ENCODE measurements around the gene RPH3AL. TPM values are rescaled to one million over a fixed set of nuclear protein-coding genes. Genes with fewer than 3 reads are reported as not detected.

RPH3AL gene
- total RNA-seq, 1 experiment from 2014 or later, result 2.6 TPM

DNA sequence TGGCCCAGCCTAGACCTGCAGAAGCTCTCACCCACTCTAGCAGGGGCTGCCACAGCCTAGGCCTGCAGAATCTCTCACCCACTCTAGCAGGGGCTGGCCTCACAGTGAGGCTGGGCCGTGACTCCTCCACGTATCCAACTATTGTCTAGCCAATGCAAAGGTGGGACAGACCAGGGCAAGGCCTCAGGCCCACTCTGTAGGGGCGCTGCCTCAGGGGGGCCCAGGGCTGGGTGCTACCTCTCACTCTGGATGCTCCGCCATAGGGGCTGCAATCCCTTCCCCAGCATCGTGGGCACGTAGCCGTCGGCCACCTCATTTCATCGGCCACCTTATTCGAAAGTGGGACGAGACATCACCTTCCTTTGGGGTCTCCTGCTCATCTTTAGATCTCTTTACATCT, 51.7 kb downstream of the RPH3AL start:
- H3K36me3 ChIP-seq, result no peaks in the 10 kb centered on the region
- H3K4me3 ChIP-seq, result no peak overlapping the region
- H3K9me3 ChIP-seq (replicated peaks), result no peaks in the 10 kb centered on the region
- no peaks in the 10 kb centered on the region for H3K27me3 ChIP-seq
- H3K4me1 ChIP-seq, result no peaks in the 10 kb centered on the region
- no peak for DNase-seq
- H3K27ac ChIP-seq, result no peak overlapping the region

- no peak overlapping the region for H3K27ac ChIP-seq
- no peaks in the 10 kb centered on the region for H3K9me3 ChIP-seq (replicated peaks)
- H3K27me3 ChIP-seq, result no peaks in the 10 kb centered on the region
- H3K4me3 ChIP-seq, result no peak overlapping the region
- DNase-seq, result no peak
- H3K36me3 ChIP-seq, result no peaks in the 10 kb centered on the region
- no peaks in the 10 kb centered on the region for H3K4me1 ChIP-seq
These were observed 53.1 kb downstream of the RPH3AL start for GRCh38 chr17:299546-299945.

GRCh38 chr17:298791-299450, 53.7 kb downstream of the RPH3AL start:
- no peak for DNase-seq
- Histone ChIP-seq H3K9me3 (replicated peaks) (no peaks in the 10 kb centered on the region), H3K4me1 (no peaks in the 10 kb centered on the region), H3K4me3 (no peak overlapping the region), H3K27ac (no peak overlapping the region), H3K27me3 (no peaks in the 10 kb centered on the region), H3K36me3 (no peaks in the 10 kb centered on the region)

DNA sequence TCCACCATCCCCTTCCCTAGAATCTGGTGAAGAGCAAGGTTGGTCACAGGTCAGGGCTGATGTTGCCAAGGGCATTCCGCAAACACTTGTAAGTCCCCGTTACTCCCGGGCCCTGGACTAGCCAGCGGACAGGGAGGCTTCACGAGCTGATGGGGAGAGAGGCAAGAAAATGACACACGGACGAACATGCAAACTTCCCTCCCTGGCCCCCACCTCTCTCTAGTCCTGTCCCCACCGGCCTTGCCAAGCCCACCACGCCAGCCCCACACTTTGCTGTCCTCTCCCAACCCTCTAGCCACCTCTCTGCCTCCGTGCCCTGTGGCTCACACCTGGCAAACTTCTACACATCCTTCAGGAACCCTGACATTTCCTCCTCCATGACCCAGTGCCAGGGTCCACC, 54.8 kb downstream of the RPH3AL start:
- Histone ChIP-seq H3K9me3 (replicated peaks) (no peaks in the 10 kb centered on the region), H3K27me3 (no peaks in the 10 kb centered on the region), H3K27ac (no peak overlapping the region), H3K4me3 (no peak overlapping the region), H3K36me3 (no peaks in the 10 kb centered on the region), H3K4me1 (no peaks in the 10 kb centered on the region)
- no peak for DNase-seq

- H3K36me3 ChIP-seq, result no peaks in the 10 kb centered on the region
These were observed 55.5 kb downstream of the RPH3AL start for GRCh38 chr17:296906-297690.

DNA sequence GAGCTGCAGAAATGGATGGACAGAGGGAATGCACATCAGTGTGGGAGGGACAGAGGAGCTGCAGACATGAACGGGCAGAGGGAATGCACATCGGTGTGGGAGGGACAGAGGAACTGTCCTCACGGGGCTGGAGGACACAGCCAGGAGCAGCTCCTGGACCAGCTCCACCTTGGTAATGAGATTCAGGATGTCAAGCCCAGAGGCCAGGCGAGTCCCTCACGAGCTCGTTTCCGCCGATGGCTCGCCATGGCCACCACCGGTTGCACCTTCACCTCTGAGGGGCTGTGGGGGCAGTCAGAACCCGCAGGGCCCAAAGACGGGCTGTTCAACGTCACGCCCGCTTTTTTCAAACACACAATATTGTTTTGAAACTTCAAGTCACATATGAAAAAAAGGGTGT, 56.2 kb downstream of the RPH3AL start:
- Histone ChIP-seq H3K27ac (no peak overlapping the region), H3K4me1 (no peaks in the 10 kb centered on the region), H3K9me3 (replicated peaks) (no peaks in the 10 kb centered on the region), H3K27me3 (no peaks in the 10 kb centered on the region), H3K36me3 (no peaks in the 10 kb centered on the region), H3K4me3 (no peak overlapping the region)
- DNase-seq, result no peak

More at GRCh38 chr17:296906-297690, 55.5 kb downstream of the RPH3AL start:
- Histone ChIP-seq H3K4me3 (no peak overlapping the region), H3K9me3 (replicated peaks) (no peaks in the 10 kb centered on the region), H3K27me3 (no peaks in the 10 kb centered on the region), H3K4me1 (no peaks in the 10 kb centered on the region), H3K27ac (no peak overlapping the region)
- no peak for DNase-seq

DNA sequence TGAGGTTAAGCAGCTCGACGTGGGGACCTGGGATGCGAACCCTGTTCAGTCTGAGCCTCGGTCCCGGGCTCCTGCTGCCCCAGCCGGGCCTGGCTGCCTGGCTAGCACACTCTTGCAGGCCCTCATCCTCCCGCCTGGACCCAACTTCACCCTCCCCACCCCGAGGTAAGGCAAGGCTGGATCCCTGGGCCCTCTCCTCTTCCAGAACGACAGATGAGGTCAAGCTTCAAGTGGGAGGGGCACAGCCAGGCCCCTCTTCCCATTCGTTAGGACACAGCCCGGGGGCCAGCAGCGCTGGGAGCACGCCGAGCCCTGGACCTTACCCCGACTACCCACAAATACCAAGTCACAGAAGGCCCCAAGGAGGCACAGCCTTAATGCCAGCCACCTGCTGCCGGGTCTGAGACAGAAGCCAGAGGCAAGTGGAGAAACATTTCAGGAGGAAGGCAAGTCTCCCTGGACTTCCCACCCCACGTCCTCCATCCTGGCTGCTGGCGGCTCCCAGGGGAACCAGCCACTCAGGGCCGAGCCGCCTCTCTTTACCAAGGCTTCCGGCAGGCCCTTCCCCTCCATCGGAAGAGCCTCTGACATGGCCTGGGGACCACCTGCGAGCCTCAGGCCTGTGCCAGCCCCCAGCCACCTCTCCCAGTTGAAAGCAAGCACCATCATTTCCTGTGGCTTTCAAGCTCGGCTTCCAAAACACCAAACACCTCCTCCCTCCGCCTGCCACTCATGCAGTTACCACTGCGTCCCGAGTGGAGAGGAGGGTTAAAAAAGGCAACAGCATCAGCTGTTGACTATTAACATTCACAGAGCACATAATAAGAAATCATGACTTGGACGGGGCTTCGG, 59.9 kb downstream of the RPH3AL start:
- Histone ChIP-seq H3K4me3 (no peak overlapping the region), H3K27me3 (no peaks in the 10 kb centered on the region), H3K36me3 (no peaks in the 10 kb centered on the region), H3K9me3 (replicated peaks) (no peaks in the 10 kb centered on the region), H3K27ac (no peak overlapping the region), H3K4me1 (no peaks in the 10 kb centered on the region)
- no peak for DNase-seq

GRCh38 chr17:292016-292415, 60.6 kb downstream of the RPH3AL start:
- no peak for DNase-seq

GRCh38 chr17:291587-291986, 61.0 kb downstream of the RPH3AL start:
- no peaks in the 10 kb centered on the region for H3K4me1 ChIP-seq
- no peaks in the 10 kb centered on the region for H3K27me3 ChIP-seq
- H3K36me3 ChIP-seq, result no peaks in the 10 kb centered on the region
- H3K4me3 ChIP-seq, result no peak overlapping the region
- H3K27ac ChIP-seq, result no peak overlapping the region
- no peaks in the 10 kb centered on the region for H3K9me3 ChIP-seq (replicated peaks)
- DNase-seq, result no peak

More at GRCh38 chr17:292016-292415, 60.6 kb downstream of the RPH3AL start:
- Histone ChIP-seq H3K9me3 (replicated peaks) (no peaks in the 10 kb centered on the region), H3K4me3 (no peak overlapping the region), H3K36me3 (no peaks in the 10 kb centered on the region), H3K27ac (no peak overlapping the region), H3K27me3 (no peaks in the 10 kb centered on the region), H3K4me1 (no peaks in the 10 kb centered on the region)

- no peaks in the 10 kb centered on the region for H3K36me3 ChIP-seq
- H3K4me3 ChIP-seq, result no peak overlapping the region
- H3K9me3 ChIP-seq (replicated peaks), result no peaks in the 10 kb centered on the region
- H3K27me3 ChIP-seq, result no peaks in the 10 kb centered on the region
- H3K27ac ChIP-seq, result no peak overlapping the region
- H3K4me1 ChIP-seq, result no peaks in the 10 kb centered on the region
- DNase-seq, result no peak
These were observed 62.0 kb downstream of the RPH3AL start for GRCh38 chr17:290626-291025.

DNA sequence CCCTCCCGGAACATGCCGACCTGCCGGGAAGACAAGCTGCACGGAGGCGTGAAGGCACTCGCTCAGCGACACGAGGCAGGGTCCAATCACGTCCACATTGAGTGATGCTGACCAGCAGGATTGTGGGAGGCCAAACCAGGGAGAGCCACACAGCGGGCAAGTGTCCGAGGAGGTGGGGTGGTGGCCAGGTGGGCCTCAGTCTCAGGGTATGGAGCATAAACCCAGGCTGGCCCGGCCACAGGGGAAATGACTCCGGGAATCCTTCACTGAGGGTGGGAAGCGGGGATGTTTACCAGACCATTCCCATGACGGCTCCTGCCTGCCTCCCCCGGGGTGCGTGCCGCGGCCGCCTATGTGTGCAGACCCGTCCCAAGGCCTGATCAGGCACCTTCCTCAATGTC, 62.5 kb downstream of the RPH3AL start:
- Histone ChIP-seq H3K9me3 (replicated peaks) (no peaks in the 10 kb centered on the region), H3K27ac (no peak overlapping the region), H3K4me3 (no peak overlapping the region), H3K4me1 (no peaks in the 10 kb centered on the region), H3K36me3 (no peaks in the 10 kb centered on the region), H3K27me3 (no peaks in the 10 kb centered on the region)
- DNase-seq, result no peak

DNA sequence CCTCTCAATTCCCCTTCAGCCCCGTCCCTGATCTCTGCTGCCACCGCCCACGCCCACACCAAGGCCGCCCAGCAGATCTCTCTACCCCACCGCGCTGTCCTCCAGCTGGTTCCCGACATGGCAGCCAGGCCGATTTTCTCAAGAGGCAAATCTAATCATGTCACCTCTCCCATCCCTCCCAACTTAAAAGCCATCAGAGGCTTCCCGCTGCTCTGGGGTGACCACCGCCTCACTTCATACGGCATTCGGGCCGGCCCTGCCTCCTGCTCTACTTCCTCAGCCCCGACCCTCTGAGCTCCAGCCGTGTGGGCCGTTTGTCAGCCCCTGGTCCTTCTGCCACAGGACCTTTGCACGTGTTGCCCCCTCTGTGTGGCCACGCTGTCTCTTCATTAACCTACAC, 63.2 kb downstream of the RPH3AL start:
- H3K36me3 ChIP-seq, result no peaks in the 10 kb centered on the region
- no peaks in the 10 kb centered on the region for H3K9me3 ChIP-seq (replicated peaks)
- DNase-seq, result no peak
- H3K27ac ChIP-seq, result no peak overlapping the region
- no peaks in the 10 kb centered on the region for H3K27me3 ChIP-seq
- H3K4me1 ChIP-seq, result no peaks in the 10 kb centered on the region
- no peak overlapping the region for H3K4me3 ChIP-seq

DNA sequence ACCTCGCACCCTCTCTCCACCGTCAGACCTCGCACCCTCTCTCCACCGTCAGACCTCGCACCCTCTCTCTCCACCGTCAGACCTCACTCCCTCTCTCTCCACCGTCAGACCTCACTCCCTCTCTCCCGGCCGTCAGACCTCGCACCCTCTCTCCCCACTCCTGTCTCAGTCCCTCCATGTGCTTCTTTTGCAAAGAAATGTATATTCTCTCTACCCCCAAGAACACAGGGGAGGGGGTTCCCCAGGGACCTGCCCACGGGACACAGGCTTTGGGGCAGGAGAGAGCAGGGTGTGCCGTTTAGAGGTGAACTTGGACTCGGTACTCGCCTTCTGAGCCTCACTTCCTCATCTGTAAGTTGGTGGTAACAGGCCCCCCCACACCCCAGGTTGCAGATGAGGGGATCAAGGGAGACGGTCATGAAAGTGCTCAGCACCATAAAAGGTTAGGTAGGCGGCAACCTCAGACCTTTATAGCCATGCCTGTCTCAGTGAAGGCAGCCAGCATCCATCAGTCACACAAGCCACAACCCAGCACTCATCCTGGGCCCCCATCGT, 63.7 kb downstream of the RPH3AL start:
- no peak overlapping the region for H3K27ac ChIP-seq
- no peaks in the 10 kb centered on the region for H3K36me3 ChIP-seq
- H3K9me3 ChIP-seq (replicated peaks), result no peaks in the 10 kb centered on the region
- no peaks in the 10 kb centered on the region for H3K27me3 ChIP-seq
- DNase-seq, result no peak
- no peak overlapping the region for H3K4me3 ChIP-seq
- no peaks in the 10 kb centered on the region for H3K4me1 ChIP-seq

GRCh38 chr17:286571-286970, 66.0 kb downstream of the RPH3AL start:
- no peak overlapping the region for H3K27ac ChIP-seq
- H3K27me3 ChIP-seq, result no peaks in the 10 kb centered on the region
- no peaks in the 10 kb centered on the region for H3K4me1 ChIP-seq
- H3K4me3 ChIP-seq, result no peak overlapping the region
- no peaks in the 10 kb centered on the region for H3K9me3 ChIP-seq (replicated peaks)
- no peaks in the 10 kb centered on the region for H3K36me3 ChIP-seq
- no peak for DNase-seq
